Measurements from ENCODE around the gene TNNC2. TPM values are rescaled to one million over a fixed set of nuclear protein-coding genes. Genes with fewer than 3 reads are reported as not detected.
"Not testable (repeated sequence)": the region's sequence is repeated elsewhere in the genome, so short reads cannot be mapped to it uniquely, and the experiment has no call there.

The TNNC2 gene
- total RNA-seq (under 1 TPM in 2 of 7 donors, not detected in 5; 0.54 to 0.89 TPM), polyA plus RNA-seq (1 to 10 TPM; 1.4 to 3.4 (median 1.9) TPM)
- long read RNA-seq, donor 1 = 0 reads
- long read RNA-seq, donor 2, partial matches to known transcripts = 0 of 1 reads
- long read RNA-seq, donor 2, other reads (novel, unspliced or antisense) = 0 of 1 reads

DNA sequence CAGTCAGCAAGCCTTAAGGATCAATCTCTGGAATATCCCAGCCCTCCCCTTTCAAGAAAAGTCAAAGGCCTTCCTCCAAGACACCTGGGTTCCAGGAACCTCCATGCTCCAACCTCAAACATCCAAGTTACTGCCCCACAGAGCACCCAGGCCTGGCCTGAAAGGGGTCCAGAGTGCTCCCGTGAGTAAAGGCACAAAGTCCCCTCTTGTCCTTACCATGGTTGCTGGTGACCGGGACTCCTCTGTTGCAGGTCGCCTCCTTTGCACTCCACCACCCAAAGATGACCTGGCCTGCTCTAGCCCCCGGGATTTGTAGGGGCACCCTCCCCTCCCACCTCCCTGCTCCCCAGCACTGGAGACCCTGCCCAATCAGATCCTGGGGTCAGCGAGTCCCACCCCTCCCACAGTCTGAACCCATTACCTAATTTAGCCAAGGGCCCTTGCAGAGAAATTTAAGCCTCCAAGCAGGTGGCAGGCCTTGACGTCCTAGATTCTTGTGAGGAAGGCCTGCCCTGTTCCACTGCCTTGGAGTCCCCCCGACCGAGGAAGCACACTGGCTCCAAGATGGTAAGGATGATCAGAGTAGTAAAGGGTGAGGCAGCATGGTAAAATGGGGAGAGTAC is at the start of gene TNNC2:
TNNC2 (minus strand) TSS at position 283 of the 623 bp plus-strand sequence; CDS start at position 219, 64 bp downstream.
- 82 to 95% (median 90%) methylated on average over 8 of the region's 8 CpGs for WGBS, 5 donors
- no peaks in the 10 kb centered on the region for H3K9me3 ChIP-seq
- no peak for TF ChIP-seq POLR2A (IDR thresholded peaks at IDR 0.05)
- TF ChIP-seq, protein P1, sequence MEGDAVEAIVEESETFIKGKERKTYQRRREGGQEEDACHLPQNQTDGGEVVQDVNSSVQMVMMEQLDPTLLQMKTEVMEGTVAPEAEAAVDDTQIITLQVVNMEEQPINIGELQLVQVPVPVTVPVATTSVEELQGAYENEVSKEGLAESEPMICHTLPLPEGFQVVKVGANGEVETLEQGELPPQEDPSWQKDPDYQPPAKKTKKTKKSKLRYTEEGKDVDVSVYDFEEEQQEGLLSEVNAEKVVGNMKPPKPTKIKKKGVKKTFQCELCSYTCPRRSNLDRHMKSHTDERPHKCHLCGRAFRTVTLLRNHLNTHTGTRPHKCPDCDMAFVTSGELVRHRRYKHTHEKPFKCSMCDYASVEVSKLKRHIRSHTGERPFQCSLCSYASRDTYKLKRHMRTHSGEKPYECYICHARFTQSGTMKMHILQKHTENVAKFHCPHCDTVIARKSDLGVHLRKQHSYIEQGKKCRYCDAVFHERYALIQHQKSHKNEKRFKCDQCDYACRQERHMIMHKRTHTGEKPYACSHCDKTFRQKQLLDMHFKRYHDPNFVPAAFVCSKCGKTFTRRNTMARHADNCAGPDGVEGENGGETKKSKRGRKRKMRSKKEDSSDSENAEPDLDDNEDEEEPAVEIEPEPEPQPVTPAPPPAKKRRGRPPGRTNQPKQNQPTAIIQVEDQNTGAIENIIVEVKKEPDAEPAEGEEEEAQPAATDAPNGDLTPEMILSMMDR (IDR thresholded peaks at IDR 0.05 in 8 of 11, conservative IDR thresholded peaks at IDR 0.05 in 3 of 11) = no peak
- TF ChIP-seq POLR2AphosphoS5 (IDR thresholded peaks at IDR 0.05) = no peak
- H3K27me3 ChIP-seq (replicated peaks in 1 of 7) = peaks cover 0 to 27% (median 19%) of the 10 kb centered on the region in 7 donors
- intact Hi-C loops (cut with DNase I; ENCODE audit: low total_unique reads) = no loop called here
- H3K4me1 ChIP-seq = peaks cover under 1 to 39% (median 23%) of the 10 kb centered on the region in 6 donors
- no peak for DNase-seq
- no peak within 1 kb of the TSS for H3K4me3 ChIP-seq
- no peaks in the 10 kb centered on the region for H3K36me3 ChIP-seq
- H3K27ac ChIP-seq = peak within 1 kb of the TSS in 7 of 8 donors; percentile 4 to 74 (median 44)

GRCh38 chr20:45874576-45874975 is 47.5 kb upstream of the TNNC2 start:
- Histone ChIP-seq H3K4me1 (peaks cover 0 to 10% (median 2%) of the 10 kb centered on the region in 6 donors), H3K9me3 (no peaks in the 10 kb centered on the region), H3K36me3 (peaks cover 0 to 36% (median 22%) of the 10 kb centered on the region in 6 donors), H3K27ac (no peak overlapping the region), H3K4me3 (no peak overlapping the region), H3K27me3 (replicated peaks in 1 of 7) (no peaks in the 10 kb centered on the region)
- WGBS, 5 donors = 87 to 89% (median 89%) methylated on average over 4 of the region's 4 CpGs
- DNase-seq = peak; percentile 3
- no peak for TF ChIP-seq POLR2AphosphoS5 (IDR thresholded peaks at IDR 0.05)
- TF ChIP-seq, protein P1 (IDR thresholded peaks at IDR 0.05 in 8 of 11, conservative IDR thresholded peaks at IDR 0.05 in 3 of 11) = no peak
- TF ChIP-seq POLR2A (IDR thresholded peaks at IDR 0.05) = no peak
- intact Hi-C loops (cut with DNase I; ENCODE audit: low total_unique reads) = no loop called here

GRCh38 chr20:45874104-45874481 is 47.0 kb upstream of the TNNC2 start:
- H3K27me3 ChIP-seq (replicated peaks in 1 of 7); intact Hi-C loops (cut with DNase I; ENCODE audit: low total_unique reads); H3K9me3 ChIP-seq; H3K4me3 ChIP-seq; H3K4me1 ChIP-seq; H3K27ac ChIP-seq: not testable (repeated sequence)
- DNase-seq = peak; percentile 36
- WGBS, 5 donors = 92 to 97% (median 95%) methylated on average over 10 of the region's 10 CpGs
- H3K36me3 ChIP-seq = peaks cover 0 to 35% (median 22%) of the 10 kb centered on the region in 6 donors

DNA sequence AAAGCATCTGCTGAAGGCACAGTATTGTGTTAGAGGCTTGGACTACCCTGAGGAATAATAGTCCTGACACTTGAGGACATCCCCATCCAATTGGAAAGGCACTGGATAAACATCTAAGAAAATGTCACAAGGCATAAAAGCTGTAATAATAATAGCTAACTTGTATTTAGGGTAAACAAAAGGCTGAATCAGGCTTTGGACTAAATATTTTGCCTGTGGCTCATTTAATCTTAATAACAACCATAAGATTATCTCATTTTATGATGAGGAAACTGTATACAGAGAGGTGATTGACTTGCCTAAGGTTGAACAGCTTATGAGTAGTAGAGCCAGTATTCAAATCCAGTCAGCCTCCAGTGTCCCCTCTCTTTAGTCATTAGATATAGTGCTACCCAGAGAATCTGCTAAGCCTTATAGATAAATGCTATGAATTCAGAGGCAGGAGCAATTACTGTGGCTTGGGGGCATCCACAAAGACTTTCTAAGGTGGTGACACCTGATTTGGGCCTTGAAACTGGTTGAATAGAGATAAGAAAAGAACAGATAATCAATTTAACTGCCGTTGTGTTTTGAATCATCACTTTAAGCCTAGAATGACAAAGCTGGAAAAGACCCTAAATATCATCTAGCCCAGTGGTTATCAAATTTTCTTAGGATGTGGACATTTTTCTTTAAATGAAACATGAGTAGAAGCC is 46.4 kb upstream of the TNNC2 start:
- Histone ChIP-seq H3K36me3 (peaks cover 0 to 29% (median 21%) of the 10 kb centered on the region in 6 donors), H3K4me1 (peaks cover 0 to 10% (median 2%) of the 10 kb centered on the region in 6 donors), H3K4me3 (no peak overlapping the region), H3K27ac (no peak overlapping the region), H3K9me3 (no peaks in the 10 kb centered on the region), H3K27me3 (replicated peaks in 1 of 7) (no peaks in the 10 kb centered on the region)
- intact Hi-C loops (cut with DNase I; ENCODE audit: low total_unique reads) = no loop called here
- TF ChIP-seq, protein P1 (IDR thresholded peaks at IDR 0.05 in 8 of 11, conservative IDR thresholded peaks at IDR 0.05 in 3 of 11) = no peak
- TF ChIP-seq POLR2AphosphoS5 (IDR thresholded peaks at IDR 0.05) = no peak
- TF ChIP-seq POLR2A (IDR thresholded peaks at IDR 0.05) = no peak
- WGBS, 5 donors = 75 to 97% (median 78%) methylated on average over 1 of the region's 1 CpG
- DNase-seq = no peak

Measured in spleen (tissue), 13 donors.